Trophoblast cell (in vitro differentiated cells and primary cell): Measurements from ENCODE around the gene AGBL5.

Source experiments
- DNase-seq, 2 donors: peaks; one replicate each; pipeline ENCODE4 v3.0.0-alpha.2; 2016
- H2AFZ ChIP-seq: 2 replicates; pipeline ENCODE4 v1.6.1; 2013; ENCODE audit warnings: low read length, moderate library complexity, mild to moderate bottlenecking; ENCODE audit not compliant: insufficient read depth, poor library complexity
- H2AK5ac ChIP-seq: 2 replicates; pipeline ENCODE4 v1.6.1; 2013; ENCODE audit warnings: mild to moderate bottlenecking, low read length
- H2BK120ac ChIP-seq: 2 replicates; pipeline ENCODE4 v1.6.1; 2013; ENCODE audit warnings: low read length, mild to moderate bottlenecking, moderate library complexity; ENCODE audit not compliant: insufficient read depth, poor library complexity
- H2BK12ac ChIP-seq: 2 replicates; pipeline ENCODE4 v1.6.1; 2013; ENCODE audit warnings: mild to moderate bottlenecking, low read length, moderate library complexity
- H2BK5ac ChIP-seq: 2 replicates; pipeline ENCODE4 v1.6.1; 2013; ENCODE audit warnings: low read length, low read depth, moderate library complexity, mild to moderate bottlenecking; ENCODE audit not compliant: poor library complexity
- H3K14ac ChIP-seq: 2 replicates; pipeline ENCODE4 v1.6.1; 2013; ENCODE audit warnings: mild to moderate bottlenecking, low read length
- H3K18ac ChIP-seq: 2 replicates; pipeline ENCODE4 v1.6.1; 2013; ENCODE audit warnings: mild to moderate bottlenecking, low read length
- H3K23ac ChIP-seq: 2 replicates; pipeline ENCODE4 v1.6.1; 2013; ENCODE audit warnings: low read length
- H3K27ac ChIP-seq: 2 replicates; pipeline ENCODE4 v1.5.1; 2013; ENCODE audit warnings: low read depth, mild to moderate bottlenecking, inconsistent platforms, low read length, moderate library complexity
- H3K27me3 ChIP-seq: 2 replicates; pipeline ENCODE4 v1.6.1; 2013; ENCODE audit warnings: inconsistent platforms, mild to moderate bottlenecking, low read length, moderate library complexity; ENCODE audit not compliant: insufficient read depth
- H3K36me3 ChIP-seq, 2 experiments: 1 replicate in 1 of 2; 2 replicates in 1 of 2; pipeline ENCODE4 v1.6.1; 2013; ENCODE audit warnings: low read length in 2 of 2, mild to moderate bottlenecking in 2 of 2, moderate library complexity in 1 of 2; ENCODE audit not compliant: insufficient read depth in 2 of 2, control insufficient read depth in 1 of 2
- H3K4ac ChIP-seq: 2 replicates; pipeline ENCODE4 v1.6.1; 2013; ENCODE audit warnings: low read depth, mild to moderate bottlenecking, low read length, moderate library complexity
- H3K4me1 ChIP-seq, 2 experiments: 1 replicate in 1 of 2; 2 replicates in 1 of 2; pipeline ENCODE4 v1.6.1; 2013; ENCODE audit warnings: low read length in 2 of 2, mild to moderate bottlenecking in 2 of 2, moderate library complexity in 1 of 2; ENCODE audit not compliant: insufficient read depth in 2 of 2, control insufficient read depth in 1 of 2
- H3K4me2 ChIP-seq: 2 replicates; pipeline ENCODE4 v1.6.1; 2013; ENCODE audit warnings: inconsistent platforms, mild to moderate bottlenecking, low read length, moderate library complexity
- H3K4me3 ChIP-seq: 2 replicates; pipeline ENCODE4 v1.5.1; 2013; ENCODE audit warnings: mild to moderate bottlenecking, low read depth, low read length, inconsistent platforms
- H3K79me1 ChIP-seq: one replicate; pipeline ENCODE4 v1.6.1; 2013; ENCODE audit warnings: low read length
- H3K79me2 ChIP-seq: 2 replicates; pipeline ENCODE4 v1.6.1; 2013; ENCODE audit warnings: low read length, mild to moderate bottlenecking; ENCODE audit not compliant: control insufficient read depth, insufficient read depth, poor library complexity
- H3K9ac ChIP-seq: 2 replicates; pipeline ENCODE4 v1.6.1; 2013; ENCODE audit warnings: mild to moderate bottlenecking, low read length
- H3K9me3 ChIP-seq: 2 replicates; pipeline ENCODE4 v1.6.1; 2013; ENCODE audit warnings: low read depth, mild to moderate bottlenecking, control low read depth, inconsistent platforms, low read length; ENCODE audit not compliant: insufficient read depth
- H4K12ac ChIP-seq: 2 replicates; pipeline ENCODE4 v1.6.1; 2013; ENCODE audit warnings: low read depth, mild to moderate bottlenecking, low read length, moderate library complexity
- H4K8ac ChIP-seq: 2 replicates; pipeline ENCODE4 v1.6.1; 2013; ENCODE audit warnings: low read depth, mild to moderate bottlenecking, low read length, moderate library complexity
- H4K91ac ChIP-seq: one replicate; pipeline ENCODE4 v1.6.1; 2013; ENCODE audit warnings: low read depth, mild to moderate bottlenecking, low read length, moderate library complexity
- WGBS: extraction: QIAGEN DNeasy Blood & Tissue Kit; methylation state at CpG from one replicate; pipeline ENCODE4 v1.1.7; 2013; ENCODE audit warnings: missing lambda C conversion rate; ENCODE audit not compliant: insufficient read length, insufficient coverage; ENCODE audit errors: extremely low coverage; 5-methylcytosine and 5-hydroxymethylcytosine counted together

Gene AGBL5

DNA sequence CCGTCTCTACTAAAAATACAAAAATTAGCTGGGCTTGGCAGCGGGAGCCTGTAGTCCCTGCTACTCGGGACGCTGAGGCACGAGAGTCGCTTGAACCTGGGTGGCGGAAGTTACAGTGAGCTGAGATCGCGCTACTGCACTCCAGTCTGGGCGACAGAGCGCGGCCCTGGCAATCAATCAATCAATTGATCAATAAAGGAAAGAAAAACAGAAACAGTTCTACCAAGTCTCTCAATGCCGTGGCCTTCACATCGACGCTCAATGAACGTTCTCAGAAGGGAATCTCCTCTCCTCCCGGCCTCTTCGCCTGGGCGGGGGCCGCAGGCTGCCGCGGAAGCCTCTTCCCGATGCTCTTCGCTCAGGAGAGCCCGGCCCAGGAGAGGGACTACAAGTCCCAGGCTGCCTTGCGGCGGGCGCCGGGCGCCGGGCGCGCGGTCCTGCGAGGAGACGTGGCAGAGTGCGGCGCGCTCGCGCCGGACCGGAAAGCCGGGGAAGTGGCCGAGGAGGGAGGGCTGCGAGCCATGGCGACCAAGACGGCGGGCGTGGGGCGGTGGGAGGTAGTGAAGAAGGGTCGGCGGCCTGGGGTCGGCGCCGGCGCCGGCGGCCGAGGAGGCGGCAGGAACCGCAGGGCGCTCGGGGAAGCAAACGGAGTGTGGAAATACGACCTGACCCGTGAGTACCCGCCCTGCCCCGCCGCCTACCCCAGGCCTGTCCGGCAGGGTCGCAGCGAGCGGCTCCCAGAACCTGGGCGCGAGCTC is 18.8 kb upstream of the AGBL5 start, which contains the start of gene TMEM214:
TMEM214 (plus strand) TSS at position 471 of the 758 bp plus-strand sequence; CDS start at position 522, 51 bp downstream.
- H3K14ac ChIP-seq: peak within 1 kb of the TSS; percentile 99
- peak within 1 kb of the TSS; percentile 96 for H3K4me2 ChIP-seq
- peaks cover 7 to 9% of the 10 kb centered on the region in 2 experiments for H3K4me1 ChIP-seq
- H3K79me2 ChIP-seq: peaks cover 9% of the 10 kb centered on the region
- H3K9ac ChIP-seq: peak within 1 kb of the TSS; percentile 86
- peak within 1 kb of the TSS; percentile 98 for H4K91ac ChIP-seq
- DNase-seq: peak; percentile 89 to 91
- peaks cover 9% of the 10 kb centered on the region for H3K79me1 ChIP-seq
- H2AFZ ChIP-seq: peak within 1 kb of the TSS; percentile 81
- H2BK12ac ChIP-seq: peak within 1 kb of the TSS; percentile 29
- H3K4ac ChIP-seq: peak within 1 kb of the TSS; percentile 99
- H2BK5ac ChIP-seq: peak within 1 kb of the TSS; percentile 76
- H3K23ac ChIP-seq: no peak within 1 kb of the TSS
- H3K4me3 ChIP-seq: peak within 1 kb of the TSS; percentile 89
- peak within 1 kb of the TSS; percentile 85 for H4K8ac ChIP-seq
- WGBS: no CpG with 5 or more reads among the region's 76 CpGs
- no peaks in the 10 kb centered on the region for H3K9me3 ChIP-seq
- peak within 1 kb of the TSS; percentile 87 for H4K12ac ChIP-seq
- peaks cover 30 to 36% of the 10 kb centered on the region in 2 experiments for H3K36me3 ChIP-seq
- no peak within 1 kb of the TSS for H3K27ac ChIP-seq
- H3K27me3 ChIP-seq: no peaks in the 10 kb centered on the region
- peak within 1 kb of the TSS; percentile 95 for H3K18ac ChIP-seq
- H2AK5ac ChIP-seq: peak within 1 kb of the TSS; percentile 99
- H2BK120ac ChIP-seq: peak within 1 kb of the TSS; percentile 87

DNA sequence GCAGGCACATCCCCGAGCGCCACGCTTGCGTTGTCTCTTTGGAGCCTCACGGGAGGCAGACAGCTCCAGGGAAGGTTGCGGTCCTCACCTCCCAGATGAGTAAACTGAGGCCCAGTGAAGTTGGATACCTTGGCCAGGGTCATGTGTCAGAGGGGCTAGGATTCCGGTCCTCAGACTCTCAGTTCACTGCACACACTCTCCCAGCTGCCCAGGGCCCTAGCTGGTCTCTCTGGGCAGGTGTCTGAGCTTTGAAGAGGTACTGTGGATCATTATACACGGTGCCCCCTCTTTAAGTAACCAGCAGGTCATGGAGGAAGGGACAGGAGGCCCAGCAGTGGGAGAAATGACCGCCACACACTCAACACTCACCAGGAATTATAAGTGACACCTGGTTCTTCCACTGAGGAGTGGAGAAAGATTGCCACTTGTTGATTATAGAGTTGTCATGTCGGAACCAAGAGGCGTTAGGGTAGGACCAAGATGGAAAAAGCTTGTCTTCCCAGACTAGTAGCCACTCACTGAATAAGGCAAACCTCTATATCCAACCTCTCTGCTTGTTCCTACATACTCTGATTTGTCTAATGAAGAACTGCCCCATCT is 18.1 kb upstream of the AGBL5 start:
- peaks cover 9% of the 10 kb centered on the region for H3K79me2 ChIP-seq
- no peak overlapping the region for H3K23ac ChIP-seq
- peak overlapping the region; percentile 99 for H3K14ac ChIP-seq
- peaks cover 35 to 41% of the 10 kb centered on the region in 2 experiments for H3K36me3 ChIP-seq
- no CpG with 5 or more reads among the region's 11 CpGs for WGBS
- H2BK5ac ChIP-seq: peak overlapping the region; percentile 76
- peak overlapping the region; percentile 29 for H2BK12ac ChIP-seq
- H3K79me1 ChIP-seq: peaks cover 9% of the 10 kb centered on the region
- H3K4me3 ChIP-seq: peak overlapping the region; percentile 89
- peak overlapping the region; percentile 99 for H3K4ac ChIP-seq
- H3K4me2 ChIP-seq: peak overlapping the region; percentile 96
- no peaks in the 10 kb centered on the region for H3K27me3 ChIP-seq
- no peak for DNase-seq
- peak overlapping the region; percentile 68 for H2AFZ ChIP-seq
- H3K4me1 ChIP-seq: peaks cover 7 to 9% of the 10 kb centered on the region in 2 experiments
- H4K8ac ChIP-seq: peak overlapping the region; percentile 85
- H3K9me3 ChIP-seq: no peaks in the 10 kb centered on the region
- H2BK120ac ChIP-seq: peak overlapping the region; percentile 87
- H4K12ac ChIP-seq: peak overlapping the region; percentile 87
- H3K9ac ChIP-seq: peak overlapping the region; percentile 86
- no peak overlapping the region for H3K27ac ChIP-seq
- peak overlapping the region; percentile 99 for H2AK5ac ChIP-seq
- H4K91ac ChIP-seq: peak overlapping the region; percentile 98
- H3K18ac ChIP-seq: peak overlapping the region; percentile 95

DNA sequence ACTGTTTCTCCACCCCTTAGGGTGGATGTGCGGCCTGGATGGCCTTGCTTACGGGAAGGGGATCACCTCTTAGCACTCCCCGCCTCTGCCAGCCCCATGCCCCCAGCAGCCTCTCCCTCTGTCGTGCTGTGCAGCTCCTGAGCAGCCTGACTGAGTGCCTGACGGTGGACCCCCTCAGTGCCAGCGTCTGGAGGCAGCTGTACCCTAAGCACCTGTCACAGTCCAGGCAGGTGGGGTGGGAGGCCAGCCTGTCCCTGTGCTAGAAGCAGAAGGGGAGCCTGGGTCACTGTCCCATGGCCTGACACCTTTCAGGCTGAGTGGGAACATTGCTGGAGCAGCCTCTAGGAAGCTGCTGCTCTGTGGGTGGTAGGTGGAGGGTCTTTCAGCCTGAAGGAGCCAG is 13.5 kb upstream of the AGBL5 start:
- peaks cover 3% of the 10 kb centered on the region for H3K79me1 ChIP-seq
- no peak overlapping the region for H2BK12ac ChIP-seq

DNA sequence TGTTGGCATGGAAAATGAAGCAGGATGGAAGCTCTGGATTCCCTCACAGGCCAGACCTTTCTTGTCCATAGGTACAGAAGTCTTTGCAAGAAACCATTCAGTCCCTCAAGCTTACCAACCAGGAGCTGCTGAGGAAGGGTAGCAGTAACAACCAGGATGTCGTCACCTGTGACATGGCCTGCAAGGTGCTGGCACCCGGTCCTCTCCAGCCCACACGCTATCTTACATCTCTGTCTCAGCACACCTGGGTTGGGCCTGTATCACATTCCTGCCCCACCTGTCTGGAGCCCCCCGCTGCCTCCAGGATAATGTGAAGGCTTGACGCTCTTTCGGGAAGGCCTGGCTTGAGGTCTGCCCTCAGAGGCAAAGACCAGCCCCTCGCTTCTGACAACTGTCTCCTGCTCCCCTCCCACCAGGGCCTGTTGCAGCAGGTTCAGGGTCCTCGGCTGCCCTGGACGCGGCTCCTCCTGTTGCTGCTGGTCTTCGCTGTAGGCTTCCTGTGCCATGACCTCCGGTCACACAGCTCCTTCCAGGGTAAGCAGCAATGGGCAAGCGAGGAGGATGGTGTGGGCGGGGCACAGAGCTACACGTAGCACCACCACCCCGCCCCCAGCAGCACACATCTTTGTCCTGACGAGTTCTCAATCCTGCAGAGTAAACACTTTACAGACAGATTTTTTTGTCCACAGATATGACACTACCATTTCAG is 12.7 kb upstream of the AGBL5 start:
- no peak overlapping the region for H3K4me2 ChIP-seq

More for the DNA sequence above, 13.5 kb upstream of the AGBL5 start:
- H3K4me2 ChIP-seq: no peak overlapping the region
- no peak overlapping the region for H3K4ac ChIP-seq
- no peaks in the 10 kb centered on the region for H3K9me3 ChIP-seq
- H3K18ac ChIP-seq: no peak overlapping the region
- peaks cover 67 to 78% of the 10 kb centered on the region in 2 experiments for H3K36me3 ChIP-seq
- no peak overlapping the region for H2AK5ac ChIP-seq
- DNase-seq: no peak
- no peak overlapping the region for H2BK5ac ChIP-seq
- peaks cover 5% of the 10 kb centered on the region for H3K79me2 ChIP-seq
- WGBS: no CpG with 5 or more reads among the region's 6 CpGs
- no peak overlapping the region for H3K14ac ChIP-seq
- peaks cover 4 to 7% of the 10 kb centered on the region in 2 experiments for H3K4me1 ChIP-seq
- peak overlapping the region; percentile 60 for H3K4me3 ChIP-seq
- H3K23ac ChIP-seq: no peak overlapping the region
- H4K8ac ChIP-seq: no peak overlapping the region
- H4K91ac ChIP-seq: no peak overlapping the region
- no peak overlapping the region for H2BK120ac ChIP-seq
- no peak overlapping the region for H2AFZ ChIP-seq
- no peaks in the 10 kb centered on the region for H3K27me3 ChIP-seq
- no peak overlapping the region for H4K12ac ChIP-seq
- H3K27ac ChIP-seq: no peak overlapping the region
- no peak overlapping the region for H3K9ac ChIP-seq

More for the DNA sequence above, 12.7 kb upstream of the AGBL5 start:
- no peak overlapping the region for H4K8ac ChIP-seq
- peaks cover 73 to 82% of the 10 kb centered on the region in 2 experiments for H3K36me3 ChIP-seq
- peak; percentile 56 to 63 for DNase-seq
- no peaks in the 10 kb centered on the region for H3K9me3 ChIP-seq
- H2BK120ac ChIP-seq: no peak overlapping the region
- peaks cover 3 to 4% of the 10 kb centered on the region in 2 experiments for H3K4me1 ChIP-seq
- no peaks in the 10 kb centered on the region for H3K27me3 ChIP-seq
- H3K9ac ChIP-seq: no peak overlapping the region
- H3K79me2 ChIP-seq: no peaks in the 10 kb centered on the region
- no peak overlapping the region for H3K23ac ChIP-seq
- no peak overlapping the region for H3K14ac ChIP-seq
- no peak overlapping the region for H2BK5ac ChIP-seq
- no peak overlapping the region for H3K27ac ChIP-seq
- H3K4ac ChIP-seq: no peak overlapping the region
- no peak overlapping the region for H4K12ac ChIP-seq
- H3K4me3 ChIP-seq: no peak overlapping the region
- H2AK5ac ChIP-seq: no peak overlapping the region
- no peak overlapping the region for H2BK12ac ChIP-seq
- WGBS: no CpG with 5 or more reads among the region's 17 CpGs
- H3K18ac ChIP-seq: no peak overlapping the region
- no peak overlapping the region for H2AFZ ChIP-seq
- H3K79me1 ChIP-seq: no peaks in the 10 kb centered on the region
- no peak overlapping the region for H4K91ac ChIP-seq
